Common myeloid progenitor, CD34-positive (primary cell): ENCODE results near the gene TENM3.

Experiments
- CTCF ChIA-PET: fragments of 350-600 bp; sonication (Branson Sonifier 250); formaldehyde crosslinking; loops from one replicate; lab custom pipeline; 2021; ENCODE audit warnings: antibody characterized with exemption; lab: Charles Lee
- POLR2A ChIA-PET: fragments of 350-600 bp; sonication (Branson Sonifier 250); formaldehyde crosslinking; loops from one replicate; lab custom pipeline; 2021; ENCODE audit warnings: antibody characterized with exemption; lab: Charles Lee
- DNase-seq, 3 donors: peaks; one replicate each; pipeline versions ENCODE4 v3.0.0 to v3.0.0-alpha.2; 2013
- H3K27ac ChIP-seq, 2 experiments: 1 replicate in 1 of 2; 2 replicates in 1 of 2; pipeline ENCODE4 v1.7.0; 2013; ENCODE audit warnings: inconsistent platforms in 2 of 2, low read length in 2 of 2, mild to moderate bottlenecking in 2 of 2, low read depth in 1 of 2, moderate library complexity in 1 of 2; ENCODE audit not compliant: severe bottlenecking in 2 of 2, insufficient read depth in 1 of 2, poor library complexity in 1 of 2
- H3K27me3 ChIP-seq, 5 experiments: replicated peaks in 2 of 5; 1 replicate in 3 of 5; 2 replicates in 2 of 5; pipeline versions ENCODE4 v1.6.1 to v1.7.0; 2013; ENCODE audit warnings: low read length in 4 of 5, mild to moderate bottlenecking in 2 of 5, moderate library complexity in 2 of 5, inconsistent platforms in 1 of 5; ENCODE audit not compliant: insufficient read depth in 5 of 5, control insufficient read depth in 4 of 5
- H3K36me3 ChIP-seq, 4 experiments: 1 replicate in 2 of 4; 2 replicates in 2 of 4; pipeline versions ENCODE4 v1.6.1 to v1.7.0; 2013; ENCODE audit warnings: low read length in 3 of 4, control low read depth in 1 of 4, mild to moderate bottlenecking in 1 of 4; ENCODE audit not compliant: control insufficient read depth in 4 of 4, insufficient read depth in 4 of 4
- H3K4me1 ChIP-seq, 4 experiments: 1 replicate in 3 of 4; 2 replicates in 1 of 4; pipeline versions ENCODE4 v1.6.1 to v1.7.1; 2013; ENCODE audit warnings: low read length in 3 of 4, mild to moderate bottlenecking in 3 of 4, control low read depth in 1 of 4, inconsistent platforms in 1 of 4, moderate library complexity in 1 of 4; ENCODE audit not compliant: control insufficient read depth in 4 of 4, insufficient read depth in 4 of 4; ENCODE audit errors: control extremely low read depth in 1 of 4
- H3K4me3 ChIP-seq, 7 experiments: 1 replicate in 4 of 7; 2 replicates in 3 of 7; pipeline versions ENCODE4 v1.5.1 to v1.7.0; 2013; ENCODE audit warnings: mild to moderate bottlenecking in 7 of 7, low read length in 6 of 7, moderate library complexity in 6 of 7, inconsistent platforms in 2 of 7, low read depth in 2 of 7, control low read depth in 1 of 7; ENCODE audit not compliant: insufficient read depth in 4 of 7, control insufficient read depth in 1 of 7; ENCODE audit errors: extremely low read depth in 1 of 7
- H3K9me3 ChIP-seq, 5 experiments: 1 replicate in 4 of 5; 2 replicates in 1 of 5; pipeline versions ENCODE4 v1.6.1 to v1.7.1; 2013; ENCODE audit warnings: low read length in 4 of 5, mild to moderate bottlenecking in 2 of 5, inconsistent platforms in 1 of 5, low read depth in 1 of 5, moderate library complexity in 1 of 5; ENCODE audit not compliant: control insufficient read depth in 4 of 5, insufficient read depth in 2 of 5; ENCODE audit errors: control extremely low read depth in 1 of 5
- WGBS: methylation state at CpG from one replicate; pipeline ENCODE4 v1.1.5; 2013; ENCODE audit not compliant: insufficient coverage; 5-methylcytosine and 5-hydroxymethylcytosine counted together

The TENM3 gene

GRCh38 chr4:182699201-182699600 is 456.0 kb downstream of the TENM3 start:
- Histone ChIP-seq H3K9me3 (no peaks in the 10 kb centered on the region), H3K27me3 (peaks cover 0 to 1% (median 0%) of the 10 kb centered on the region in 5 experiments), H3K4me3 (no peak overlapping the region), H3K36me3 (no peaks in the 10 kb centered on the region), H3K27ac (no peak overlapping the region), H3K4me1 (no peaks in the 10 kb centered on the region)
- no peak for DNase-seq
- ChIA-PET POLR2A (interaction anchor here (0.6 kb wide), 1 partner anchor 45 kb away, joined by 5 read pairs; no protein-coding TSS in a partner anchor), CTCF (no interaction called here)
- 100% methylated on average over 1 of the region's 3 CpGs for WGBS

GRCh38 chr4:182699795-182700194 is 456.6 kb downstream of the TENM3 start:
- no peak overlapping the region for H3K27ac ChIP-seq
- ChIA-PET POLR2A (no interaction called here), CTCF (no interaction called here)
- no peaks in the 10 kb centered on the region for H3K36me3 ChIP-seq
- H3K9me3 ChIP-seq, result no peaks in the 10 kb centered on the region
- no peak overlapping the region for H3K4me3 ChIP-seq
- H3K27me3 ChIP-seq, result peaks cover 0 to 2% (median 0%) of the 10 kb centered on the region in 5 experiments
- no peak for DNase-seq
- 90% methylated on average over 2 of the region's 3 CpGs for WGBS
- H3K4me1 ChIP-seq, result no peaks in the 10 kb centered on the region

GRCh38 chr4:182700362-182701160 is 457.4 kb downstream of the TENM3 start:
- Histone ChIP-seq H3K4me1 (no peaks in the 10 kb centered on the region), H3K4me3 (no peak overlapping the region), H3K27ac (no peak overlapping the region), H3K36me3 (no peaks in the 10 kb centered on the region), H3K9me3 (no peaks in the 10 kb centered on the region), H3K27me3 (peaks cover 0 to 2% (median 0%) of the 10 kb centered on the region in 5 experiments)
- ChIA-PET CTCF (no interaction called here), POLR2A (no interaction called here)
- WGBS, result 100% methylated on average over 3 of the region's 5 CpGs
- no peak for DNase-seq

GRCh38 chr4:182704077-182704476 is 460.9 kb downstream of the TENM3 start:
- H3K4me3 ChIP-seq, result no peak overlapping the region
- ChIA-PET CTCF (no interaction called here), POLR2A (no interaction called here)
- no peak overlapping the region for H3K27ac ChIP-seq
- DNase-seq, result no peak
- no CpG with 5 or more reads among the region's 1 CpG for WGBS
- no peaks in the 10 kb centered on the region for H3K4me1 ChIP-seq
- H3K27me3 ChIP-seq, result peaks cover 0 to 2% (median 0%) of the 10 kb centered on the region in 5 experiments
- H3K36me3 ChIP-seq, result no peaks in the 10 kb centered on the region
- no peaks in the 10 kb centered on the region for H3K9me3 ChIP-seq

GRCh38 chr4:182704948-182705347 is 461.7 kb downstream of the TENM3 start:
- WGBS, result no CpG with 5 or more reads among the region's 4 CpGs
- no peak for DNase-seq
- Histone ChIP-seq H3K27me3 (peaks cover 0 to 2% (median 0%) of the 10 kb centered on the region in 5 experiments), H3K4me3 (no peak overlapping the region), H3K4me1 (no peaks in the 10 kb centered on the region), H3K9me3 (no peaks in the 10 kb centered on the region), H3K36me3 (no peaks in the 10 kb centered on the region), H3K27ac (no peak overlapping the region)
- POLR2A ChIA-PET, result no interaction called here
- CTCF ChIA-PET, result no interaction called here

- DNase-seq, result no peak
- no peaks in the 10 kb centered on the region for H3K9me3 ChIP-seq
- peaks cover 0 to 2% (median 0%) of the 10 kb centered on the region in 5 experiments for H3K27me3 ChIP-seq
- no peak overlapping the region for H3K4me3 ChIP-seq
- WGBS, result 97% methylated on average over 6 of the region's 11 CpGs
- no peaks in the 10 kb centered on the region for H3K4me1 ChIP-seq
- ChIA-PET CTCF (interaction anchor here (0.6 kb wide), 1 partner anchor 1235 kb away, joined by 3 read pairs; no protein-coding TSS in a partner anchor), POLR2A (no interaction called here)
- H3K36me3 ChIP-seq, result no peaks in the 10 kb centered on the region
- no peak overlapping the region for H3K27ac ChIP-seq
Observed at GRCh38 chr4:182705389-182705788, 462.2 kb downstream of the TENM3 start.

- ChIA-PET CTCF (no interaction called here), POLR2A (no interaction called here)
- no peak overlapping the region for H3K27ac ChIP-seq
- 100% methylated on average over 2 of the region's 2 CpGs for WGBS
- H3K27me3 ChIP-seq, result peaks cover 0 to 2% (median 0%) of the 10 kb centered on the region in 5 experiments
- no peaks in the 10 kb centered on the region for H3K4me1 ChIP-seq
- H3K9me3 ChIP-seq, result no peaks in the 10 kb centered on the region
- no peaks in the 10 kb centered on the region for H3K36me3 ChIP-seq
- no peak for DNase-seq
- no peak overlapping the region for H3K4me3 ChIP-seq
Observed at GRCh38 chr4:182711211-182711610, 468.0 kb downstream of the TENM3 start.
